NCI-H128 (cell line): Measurements from ENCODE around the gene GPS1.

Source experiments
- DNase-seq: peaks from one replicate; lab custom pipeline; 2025; ENCODE audit not compliant: unreplicated experiment; lab: John Stamatoyannopoulos, UW

The GPS1 gene

GRCh38 chr17:82098939-82099763 lies 47.5 kb downstream of the GPS1 start:
- DNase-seq = no peak

- no peak for DNase-seq
These were observed 49.0 kb downstream of the GPS1 start for GRCh38 chr17:82100502-82101298.

DNA sequence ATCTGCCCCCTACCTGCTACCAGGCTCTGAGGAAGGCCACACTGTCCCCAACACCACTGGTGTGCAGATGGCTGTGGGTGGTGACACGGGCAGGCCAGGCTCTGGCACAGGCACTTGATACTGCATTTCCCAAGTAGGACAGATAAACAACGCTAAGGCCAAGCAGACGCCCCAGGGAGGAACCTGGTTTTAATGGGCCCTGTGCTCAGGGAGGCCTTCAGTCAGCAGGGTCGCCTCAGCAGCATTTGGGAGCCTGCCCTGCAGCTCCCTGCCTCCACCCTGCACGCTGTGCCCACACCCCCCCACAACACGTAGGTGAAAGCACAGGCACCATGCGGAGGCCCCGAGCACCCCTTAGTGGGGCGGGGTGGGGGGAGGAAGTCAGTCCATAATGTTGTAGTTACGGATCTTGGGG lies 49.6 kb downstream of the GPS1 start:
- no peak for DNase-seq

DNA sequence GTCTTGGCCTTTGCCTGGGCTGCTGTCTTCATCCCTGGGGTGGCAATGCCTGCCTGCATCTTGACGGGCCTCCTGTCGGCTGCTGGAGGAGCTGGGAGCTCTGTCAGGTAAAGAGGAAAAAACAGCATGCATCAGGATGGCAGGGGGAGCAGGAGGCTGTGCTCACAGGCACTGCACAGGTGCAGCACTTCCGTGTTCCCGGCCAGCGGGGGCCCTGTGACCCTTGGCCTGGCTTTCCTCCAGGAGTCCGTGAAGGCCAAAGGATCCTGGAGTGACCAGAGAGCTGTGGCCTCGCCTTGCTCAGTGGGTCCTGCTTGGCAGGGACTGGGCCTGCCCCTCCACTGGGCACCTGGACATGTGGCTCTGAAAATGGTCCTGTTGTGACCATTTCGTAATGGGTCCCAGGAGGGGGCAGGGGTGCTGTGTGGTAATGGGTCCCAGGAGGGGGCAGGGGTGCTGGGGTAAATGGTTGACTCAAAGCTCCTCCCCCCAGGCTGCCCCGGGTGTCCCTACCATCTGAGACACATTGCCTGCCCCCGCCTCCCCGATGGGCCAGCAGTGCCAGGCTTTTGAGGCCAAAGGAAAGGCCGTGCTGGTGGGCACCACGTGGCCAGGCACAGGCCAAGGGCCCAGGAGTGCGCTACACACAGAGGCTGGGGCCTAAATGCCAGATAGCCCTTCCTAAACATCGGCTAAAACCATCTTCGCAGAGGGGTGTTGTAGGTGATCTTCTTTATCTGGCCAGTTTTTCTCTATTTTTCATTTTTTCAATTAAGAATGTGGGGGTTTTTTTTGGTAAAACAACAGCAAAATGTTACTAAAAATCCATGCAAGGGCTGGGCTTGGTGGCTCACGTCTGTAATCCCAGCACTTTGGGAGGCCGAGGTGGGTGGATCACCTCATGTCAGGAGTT lies 50.3 kb downstream of the GPS1 start:
- DNase-seq = no peak

DNA sequence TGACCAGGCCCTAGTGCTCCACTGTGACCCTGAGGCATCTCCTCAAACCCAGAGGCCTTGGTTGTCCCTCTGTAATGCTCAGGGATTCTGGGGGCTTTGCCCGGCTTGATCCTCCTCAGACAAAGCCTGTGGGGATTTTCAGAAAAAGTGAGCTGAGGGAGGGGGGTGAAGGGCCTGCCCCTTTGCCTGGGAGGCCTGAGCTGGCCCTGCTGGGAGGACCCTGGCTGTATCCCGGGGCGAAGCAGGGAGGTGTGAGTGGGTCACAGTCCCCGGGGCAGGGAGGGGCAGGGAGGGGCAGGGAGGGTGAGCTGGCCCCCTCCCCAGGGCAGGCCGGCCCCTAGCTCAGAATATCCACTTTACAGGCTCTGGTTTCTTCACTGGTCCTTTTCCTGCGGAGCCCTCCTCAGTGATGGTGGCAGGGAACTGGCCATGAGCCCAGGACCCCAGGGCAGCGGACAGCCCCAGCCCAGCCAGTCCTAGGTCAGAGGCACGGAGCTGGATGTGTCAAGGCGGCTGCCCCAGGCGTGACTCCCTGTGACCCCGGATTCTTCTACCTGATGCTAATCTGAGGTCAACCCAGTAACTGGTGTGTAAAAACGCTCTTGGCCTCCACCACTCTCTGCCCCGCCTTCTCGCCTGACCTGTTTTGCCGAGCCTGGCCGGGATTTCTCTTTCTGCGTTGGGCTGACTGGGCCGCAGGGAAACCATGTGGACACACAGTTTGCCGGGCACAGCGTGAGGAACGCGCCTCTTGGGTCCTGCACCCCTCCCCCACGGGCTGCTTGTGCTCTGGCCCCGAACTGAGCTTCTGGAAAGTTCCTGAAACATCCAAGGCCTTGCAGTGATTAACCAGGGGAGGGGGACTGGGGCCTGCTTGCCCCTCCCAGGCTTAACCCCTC lies 52.1 kb downstream of the GPS1 start:
- no peak for DNase-seq

DNA sequence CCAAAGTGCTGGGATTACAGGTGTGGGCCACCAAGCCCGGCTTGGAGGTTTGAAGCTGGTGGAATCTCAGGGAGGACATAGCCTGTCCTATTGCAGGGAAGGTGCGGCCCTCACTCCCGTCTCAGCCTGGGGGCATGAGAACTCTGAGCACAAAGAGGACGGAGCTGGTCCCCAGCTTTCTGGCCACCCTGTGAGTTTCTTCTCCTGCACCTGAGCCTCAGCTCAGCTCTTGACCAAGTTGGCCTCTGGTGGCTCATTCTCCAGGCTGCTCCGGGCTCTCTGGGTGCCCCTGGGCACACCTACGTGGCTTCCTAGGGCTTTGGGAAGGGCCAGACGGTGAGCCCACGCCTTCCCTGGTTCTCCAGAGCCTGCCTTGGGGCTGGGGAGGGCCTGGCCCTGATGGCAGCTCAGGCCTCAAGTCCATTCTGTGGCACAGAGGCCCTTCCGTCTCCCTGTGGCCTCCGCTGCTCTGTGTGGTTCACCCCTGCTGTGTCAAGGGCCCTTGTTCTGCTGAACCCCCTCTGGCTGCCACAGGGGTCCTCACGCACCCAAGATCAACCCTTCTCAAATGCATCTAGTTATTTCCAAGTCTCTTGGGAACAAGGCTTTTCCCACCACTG lies 53.2 kb downstream of the GPS1 start:
- no peak for DNase-seq

GRCh38 chr17:82105417-82105881 lies 53.8 kb downstream of the GPS1 start:
- no peak for DNase-seq

DNA sequence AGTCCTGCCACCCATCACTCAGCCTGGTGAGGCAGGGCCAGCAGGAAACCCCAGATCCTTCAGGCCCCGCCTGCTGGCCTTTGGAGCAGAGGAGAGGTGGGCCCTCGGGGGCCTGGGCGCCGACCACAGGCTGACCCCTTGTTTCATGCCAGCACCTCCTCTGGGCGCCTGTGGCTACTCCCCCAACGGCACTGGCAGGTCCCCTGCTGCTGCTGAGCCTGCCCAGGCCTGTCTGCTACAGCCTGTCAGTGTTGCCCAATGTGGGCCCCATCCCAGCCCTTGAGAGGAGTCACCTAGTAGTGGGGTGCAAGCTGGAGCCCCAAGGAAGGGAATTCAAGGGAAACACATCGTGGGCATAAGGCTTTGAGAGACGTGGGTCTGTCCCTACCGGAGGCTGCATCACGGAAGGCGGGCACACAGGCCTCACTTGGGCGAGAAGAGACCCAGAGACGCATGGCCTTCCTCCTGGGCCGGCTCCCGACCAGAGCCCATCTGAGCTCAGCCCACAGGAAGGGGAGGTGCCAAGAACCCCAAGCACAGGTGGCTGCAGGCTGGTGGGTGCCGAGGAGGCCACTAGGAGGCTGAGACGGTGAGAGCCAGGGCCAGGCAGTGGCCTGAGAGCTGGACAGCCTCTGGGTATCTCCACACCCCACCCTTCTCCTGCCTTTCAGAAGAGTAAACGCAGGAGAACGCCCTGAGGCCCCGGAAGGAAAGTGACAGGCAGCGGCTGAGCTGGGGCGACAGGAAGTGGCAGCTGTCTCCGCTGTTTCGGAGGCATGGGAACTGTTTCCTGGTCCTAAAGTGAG lies 54.4 kb downstream of the GPS1 start:
- no peak for DNase-seq

DNA sequence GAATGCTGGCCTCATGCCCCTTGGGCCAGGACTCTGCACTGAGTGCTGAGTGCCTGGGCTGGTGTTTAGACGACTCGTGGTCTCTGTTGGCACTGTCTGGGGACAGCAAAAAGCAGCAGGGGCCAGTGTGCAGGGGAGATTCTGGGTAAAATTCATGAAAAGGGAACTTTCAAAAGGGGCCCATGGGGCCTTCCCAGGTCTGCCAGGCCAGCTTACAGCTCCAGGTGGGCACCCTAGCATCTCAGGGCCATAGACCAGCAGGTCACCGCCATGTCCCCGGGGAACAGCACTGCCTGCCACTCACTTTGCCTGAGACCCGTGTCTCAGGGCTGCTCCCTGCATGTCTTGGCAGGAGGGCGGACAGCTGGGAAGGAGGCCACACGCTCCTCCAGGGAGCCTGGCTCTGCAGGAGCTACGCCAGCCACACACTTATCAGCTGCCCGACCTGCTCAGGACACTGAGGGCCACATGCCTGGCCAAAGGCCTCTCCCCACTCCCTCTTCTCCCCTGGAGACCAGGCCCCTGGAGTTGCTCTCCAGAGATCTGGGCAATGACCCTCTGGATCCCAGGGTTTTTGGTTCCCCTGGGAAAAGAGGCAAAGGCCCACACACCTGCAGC lies 55.1 kb downstream of the GPS1 start:
- no peak for DNase-seq
